ENCODE results near the gene TRAFD1.

DNA sequence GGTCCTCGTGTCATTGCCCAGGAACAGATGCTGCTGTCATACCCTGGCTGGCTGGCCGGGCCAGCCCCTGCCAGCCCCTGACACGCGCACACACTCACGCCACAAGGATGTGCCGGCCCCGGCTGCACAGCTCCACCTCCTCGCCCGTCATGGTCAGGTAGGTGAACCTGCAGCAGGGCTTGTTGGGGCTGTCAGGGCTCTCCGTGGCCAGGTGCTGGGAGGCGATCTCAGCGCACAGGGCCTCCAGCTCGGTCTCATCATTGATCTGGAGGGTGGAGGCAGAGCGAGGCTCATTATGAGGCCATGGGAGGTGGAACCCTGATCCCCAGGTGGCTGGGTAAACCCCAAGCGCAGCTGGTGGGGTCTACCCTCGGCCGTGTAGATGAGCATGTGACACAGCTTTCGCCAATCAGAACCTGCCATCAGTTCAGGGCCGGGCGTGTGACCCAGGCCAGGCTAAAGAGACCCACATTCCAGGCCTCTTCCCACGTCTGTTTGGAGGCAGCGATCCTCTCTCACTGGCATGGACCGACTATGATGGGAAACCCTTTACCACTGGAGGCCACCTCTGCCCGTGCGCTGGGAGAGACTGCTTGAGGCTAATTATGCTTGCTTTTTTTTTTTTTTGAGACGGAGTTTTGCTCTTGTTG is 38.8 kb downstream of the TRAFD1 start:
- TF ChIP-seq GATA2 (IDR thresholded peaks at IDR 0.05; ENCODE audit: low read depth, low read length) (no peak), GATA3 (IDR thresholded peaks at IDR 0.05; ENCODE audit: low read depth, low read length) (no peak)

All from SH-SY5Y (cell line).